Measurements from ENCODE around the gene IFT122. TPM values are rescaled to one million over a fixed set of nuclear protein-coding genes. Genes with fewer than 3 reads are reported as not detected.

IFT122 gene
- total and polyA plus RNA-seq, 2 donors from 2014 or later = 18.4 to 59.2 TPM

DNA sequence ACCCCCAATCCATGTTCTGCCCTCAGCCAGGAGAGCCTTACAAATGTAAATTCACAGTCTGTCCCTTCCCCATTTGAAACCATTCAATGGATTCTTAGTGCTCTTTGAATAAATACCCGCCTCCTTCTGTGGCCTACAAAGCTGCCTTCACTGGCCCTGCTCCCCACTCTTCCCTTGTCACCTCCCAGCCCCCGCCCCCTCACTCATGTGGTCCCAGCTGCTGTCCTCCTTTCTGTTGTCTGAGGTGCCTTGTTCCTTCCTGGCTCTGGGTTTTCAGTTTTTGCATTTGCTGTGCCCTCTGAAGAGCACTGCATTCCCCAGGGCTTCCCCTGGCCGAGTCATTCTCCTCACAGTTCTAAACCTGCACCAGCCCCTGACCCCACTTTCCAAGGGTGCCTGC is 14.8 kb upstream of the IFT122 start:
- FAIRE-seq = no peak

DNA sequence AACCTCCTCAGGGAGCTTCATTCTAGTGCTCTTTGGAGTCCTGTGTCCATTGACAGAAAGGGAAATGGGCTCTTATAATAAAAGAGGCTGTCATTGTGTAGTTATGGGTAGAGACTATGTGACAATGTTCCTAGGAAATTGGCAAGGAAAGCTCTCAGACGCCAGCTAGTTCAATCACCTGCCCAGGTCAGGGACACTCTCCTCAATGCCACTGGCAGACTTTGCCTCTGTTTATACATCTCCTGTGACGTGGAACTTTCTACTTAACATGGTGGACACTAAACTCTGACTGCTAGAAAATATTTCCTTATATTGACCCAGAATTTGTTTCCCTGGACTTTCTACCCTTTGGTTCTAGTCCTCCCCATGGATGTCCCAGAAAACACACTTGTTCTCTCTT is 14.4 kb upstream of the IFT122 start:
- Histone ChIP-seq H3K27me3 (ENCODE audit: control insufficient read depth, insufficient read depth, low read length) (no peaks in the 10 kb centered on the region), H3K9ac (ENCODE audit: low read length in 3 of 3) (no peak overlapping the region), H3K9me3 (ENCODE audit: control insufficient read depth in 2 of 3, insufficient read depth in 1 of 3, low read length in 3 of 3) (no peaks in the 10 kb centered on the region), H3K4me1 (ENCODE audit: control insufficient read depth in 2 of 3, insufficient read depth in 2 of 3, low read depth in 1 of 3, low read length in 3 of 3) (peaks cover 0 to 12% (median 3%) of the 10 kb centered on the region in 3 donors), H3K4me3 (ENCODE audit: low read length in 3 of 3) (no peak overlapping the region), H3K36me3 (ENCODE audit: control insufficient read depth in 2 of 3, insufficient read depth in 3 of 3, low read length in 3 of 3) (no peaks in the 10 kb centered on the region), H3K27ac (ENCODE audit: low read depth in 2 of 2, low read length in 2 of 2) (no peak overlapping the region)
- FAIRE-seq (no peak), DNase-seq (no peak)
- TF ChIP-seq, protein P1, sequence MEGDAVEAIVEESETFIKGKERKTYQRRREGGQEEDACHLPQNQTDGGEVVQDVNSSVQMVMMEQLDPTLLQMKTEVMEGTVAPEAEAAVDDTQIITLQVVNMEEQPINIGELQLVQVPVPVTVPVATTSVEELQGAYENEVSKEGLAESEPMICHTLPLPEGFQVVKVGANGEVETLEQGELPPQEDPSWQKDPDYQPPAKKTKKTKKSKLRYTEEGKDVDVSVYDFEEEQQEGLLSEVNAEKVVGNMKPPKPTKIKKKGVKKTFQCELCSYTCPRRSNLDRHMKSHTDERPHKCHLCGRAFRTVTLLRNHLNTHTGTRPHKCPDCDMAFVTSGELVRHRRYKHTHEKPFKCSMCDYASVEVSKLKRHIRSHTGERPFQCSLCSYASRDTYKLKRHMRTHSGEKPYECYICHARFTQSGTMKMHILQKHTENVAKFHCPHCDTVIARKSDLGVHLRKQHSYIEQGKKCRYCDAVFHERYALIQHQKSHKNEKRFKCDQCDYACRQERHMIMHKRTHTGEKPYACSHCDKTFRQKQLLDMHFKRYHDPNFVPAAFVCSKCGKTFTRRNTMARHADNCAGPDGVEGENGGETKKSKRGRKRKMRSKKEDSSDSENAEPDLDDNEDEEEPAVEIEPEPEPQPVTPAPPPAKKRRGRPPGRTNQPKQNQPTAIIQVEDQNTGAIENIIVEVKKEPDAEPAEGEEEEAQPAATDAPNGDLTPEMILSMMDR (IDR thresholded peaks at IDR 0.05; ENCODE audit: borderline replicate concordance, extremely low read depth, insufficient read depth) = no peak
- intact Hi-C loops (cut with DNase I) = no loop called here

More for the DNA sequence above, 14.8 kb upstream of the IFT122 start:
- peak in 1 of 5 donors; percentile 25 for DNase-seq
- TF ChIP-seq, protein P1 (IDR thresholded peaks at IDR 0.05; ENCODE audit: borderline replicate concordance, extremely low read depth, insufficient read depth) = no peak
- Histone ChIP-seq H3K4me1 (ENCODE audit: control insufficient read depth in 2 of 3, insufficient read depth in 2 of 3, low read depth in 1 of 3, low read length in 3 of 3) (peaks cover 0 to 12% (median 3%) of the 10 kb centered on the region in 3 donors), H3K9me3 (ENCODE audit: control insufficient read depth in 2 of 3, insufficient read depth in 1 of 3, low read length in 3 of 3) (no peaks in the 10 kb centered on the region), H3K36me3 (ENCODE audit: control insufficient read depth in 2 of 3, insufficient read depth in 3 of 3, low read length in 3 of 3) (no peaks in the 10 kb centered on the region), H3K9ac (ENCODE audit: low read length in 3 of 3) (no peak overlapping the region), H3K27me3 (ENCODE audit: control insufficient read depth, insufficient read depth, low read length) (no peaks in the 10 kb centered on the region), H3K27ac (ENCODE audit: low read depth in 2 of 2, low read length in 2 of 2) (no peak overlapping the region), H3K4me3 (ENCODE audit: low read length in 3 of 3) (no peak overlapping the region)
- intact Hi-C loops (cut with DNase I) = no loop called here

DNA sequence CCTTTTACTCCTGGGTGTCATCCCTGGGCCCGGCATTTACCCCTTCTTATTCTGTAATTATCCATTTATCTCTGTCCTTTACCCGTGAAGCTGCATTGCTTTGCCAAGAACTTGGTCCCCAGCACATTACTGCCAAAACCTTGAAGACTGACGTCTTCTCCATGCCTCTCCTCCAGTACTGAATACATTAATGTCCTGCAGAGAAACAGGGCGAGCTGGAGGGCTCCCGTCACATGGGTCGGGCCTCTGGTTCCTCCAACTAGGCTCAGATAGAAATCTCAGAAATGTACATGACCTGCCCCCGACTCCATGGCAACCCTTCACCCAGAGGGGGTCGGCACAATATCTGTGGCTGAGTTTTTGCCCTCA is 12.0 kb upstream of the IFT122 start:
- DNase-seq = no peak
- peaks cover 3 to 12% (median 8%) of the 10 kb centered on the region in 3 donors for H3K4me1 ChIP-seq (ENCODE audit: control insufficient read depth in 2 of 3, insufficient read depth in 2 of 3, low read depth in 1 of 3, low read length in 3 of 3)
- H3K9ac ChIP-seq (ENCODE audit: low read length in 3 of 3) = peak overlapping the region in 2 of 3 donors; percentile 43 to 87
- no peak overlapping the region for H3K27ac ChIP-seq (ENCODE audit: low read depth in 2 of 2, low read length in 2 of 2)
- H3K4me3 ChIP-seq (ENCODE audit: low read length in 3 of 3) = peak overlapping the region; percentile 86 to 93 (median 89)
- H3K27me3 ChIP-seq (ENCODE audit: control insufficient read depth, insufficient read depth, low read length) = no peaks in the 10 kb centered on the region
- H3K36me3 ChIP-seq (ENCODE audit: control insufficient read depth in 2 of 3, insufficient read depth in 3 of 3, low read length in 3 of 3) = peaks cover 0 to 17% (median 16%) of the 10 kb centered on the region in 3 donors
- H3K9me3 ChIP-seq (ENCODE audit: control insufficient read depth in 2 of 3, insufficient read depth in 1 of 3, low read length in 3 of 3) = no peaks in the 10 kb centered on the region
- TF ChIP-seq, protein P1 (IDR thresholded peaks at IDR 0.05; ENCODE audit: borderline replicate concordance, extremely low read depth, insufficient read depth) = no peak
- intact Hi-C loops (cut with DNase I) = no loop called here
- no peak for FAIRE-seq
